Common myeloid progenitor, CD34-positive (primary cell): ENCODE results near the gene PDE2A.

ENCODE experiments used
- CTCF ChIA-PET: fragments of 350-600 bp; sonication (Branson Sonifier 250); formaldehyde crosslinking; loops from one replicate; lab custom pipeline; 2021; ENCODE audit warnings: antibody characterized with exemption; lab: Charles Lee
- POLR2A ChIA-PET: fragments of 350-600 bp; sonication (Branson Sonifier 250); formaldehyde crosslinking; loops from one replicate; lab custom pipeline; 2021; ENCODE audit warnings: antibody characterized with exemption; lab: Charles Lee
- DNase-seq, 3 donors: peaks; one replicate each; pipeline versions ENCODE4 v3.0.0 to v3.0.0-alpha.2; 2013
- H3K27ac ChIP-seq, 2 experiments: 1 replicate in 1 of 2; 2 replicates in 1 of 2; pipeline ENCODE4 v1.7.0; 2013; ENCODE audit warnings: inconsistent platforms in 2 of 2, low read length in 2 of 2, mild to moderate bottlenecking in 2 of 2, low read depth in 1 of 2, moderate library complexity in 1 of 2; ENCODE audit not compliant: severe bottlenecking in 2 of 2, insufficient read depth in 1 of 2, poor library complexity in 1 of 2
- H3K27me3 ChIP-seq, 5 experiments: replicated peaks in 2 of 5; 1 replicate in 3 of 5; 2 replicates in 2 of 5; pipeline versions ENCODE4 v1.6.1 to v1.7.0; 2013; ENCODE audit warnings: low read length in 4 of 5, mild to moderate bottlenecking in 2 of 5, moderate library complexity in 2 of 5, inconsistent platforms in 1 of 5; ENCODE audit not compliant: insufficient read depth in 5 of 5, control insufficient read depth in 4 of 5
- H3K36me3 ChIP-seq, 4 experiments: 1 replicate in 2 of 4; 2 replicates in 2 of 4; pipeline versions ENCODE4 v1.6.1 to v1.7.0; 2013; ENCODE audit warnings: low read length in 3 of 4, control low read depth in 1 of 4, mild to moderate bottlenecking in 1 of 4; ENCODE audit not compliant: control insufficient read depth in 4 of 4, insufficient read depth in 4 of 4
- H3K4me1 ChIP-seq, 4 experiments: 1 replicate in 3 of 4; 2 replicates in 1 of 4; pipeline versions ENCODE4 v1.6.1 to v1.7.1; 2013; ENCODE audit warnings: low read length in 3 of 4, mild to moderate bottlenecking in 3 of 4, control low read depth in 1 of 4, inconsistent platforms in 1 of 4, moderate library complexity in 1 of 4; ENCODE audit not compliant: control insufficient read depth in 4 of 4, insufficient read depth in 4 of 4; ENCODE audit errors: control extremely low read depth in 1 of 4
- H3K4me3 ChIP-seq, 7 experiments: 1 replicate in 4 of 7; 2 replicates in 3 of 7; pipeline versions ENCODE4 v1.5.1 to v1.7.0; 2013; ENCODE audit warnings: mild to moderate bottlenecking in 7 of 7, low read length in 6 of 7, moderate library complexity in 6 of 7, inconsistent platforms in 2 of 7, low read depth in 2 of 7, control low read depth in 1 of 7; ENCODE audit not compliant: insufficient read depth in 4 of 7, control insufficient read depth in 1 of 7; ENCODE audit errors: extremely low read depth in 1 of 7
- H3K9me3 ChIP-seq, 5 experiments: 1 replicate in 4 of 5; 2 replicates in 1 of 5; pipeline versions ENCODE4 v1.6.1 to v1.7.1; 2013; ENCODE audit warnings: low read length in 4 of 5, mild to moderate bottlenecking in 2 of 5, inconsistent platforms in 1 of 5, low read depth in 1 of 5, moderate library complexity in 1 of 5; ENCODE audit not compliant: control insufficient read depth in 4 of 5, insufficient read depth in 2 of 5; ENCODE audit errors: control extremely low read depth in 1 of 5
- WGBS: methylation state at CpG from one replicate; pipeline ENCODE4 v1.1.5; 2013; ENCODE audit not compliant: insufficient coverage; 5-methylcytosine and 5-hydroxymethylcytosine counted together

The PDE2A gene

GRCh38 chr11:72618803-72619202, 55.4 kb downstream of the PDE2A start:
- no peak overlapping the region for H3K4me3 ChIP-seq
- H3K4me1 ChIP-seq = peaks cover 0 to 17% (median 11%) of the 10 kb centered on the region in 4 experiments
- no peak overlapping the region for H3K27ac ChIP-seq
- ChIA-PET CTCF (no interaction called here), POLR2A (no interaction called here)
- DNase-seq = no peak
- H3K27me3 ChIP-seq = peaks cover 0 to 19% (median 4%) of the 10 kb centered on the region in 5 experiments
- no peaks in the 10 kb centered on the region for H3K36me3 ChIP-seq
- WGBS = no CpG with 5 or more reads among the region's 8 CpGs
- no peaks in the 10 kb centered on the region for H3K9me3 ChIP-seq

DNA sequence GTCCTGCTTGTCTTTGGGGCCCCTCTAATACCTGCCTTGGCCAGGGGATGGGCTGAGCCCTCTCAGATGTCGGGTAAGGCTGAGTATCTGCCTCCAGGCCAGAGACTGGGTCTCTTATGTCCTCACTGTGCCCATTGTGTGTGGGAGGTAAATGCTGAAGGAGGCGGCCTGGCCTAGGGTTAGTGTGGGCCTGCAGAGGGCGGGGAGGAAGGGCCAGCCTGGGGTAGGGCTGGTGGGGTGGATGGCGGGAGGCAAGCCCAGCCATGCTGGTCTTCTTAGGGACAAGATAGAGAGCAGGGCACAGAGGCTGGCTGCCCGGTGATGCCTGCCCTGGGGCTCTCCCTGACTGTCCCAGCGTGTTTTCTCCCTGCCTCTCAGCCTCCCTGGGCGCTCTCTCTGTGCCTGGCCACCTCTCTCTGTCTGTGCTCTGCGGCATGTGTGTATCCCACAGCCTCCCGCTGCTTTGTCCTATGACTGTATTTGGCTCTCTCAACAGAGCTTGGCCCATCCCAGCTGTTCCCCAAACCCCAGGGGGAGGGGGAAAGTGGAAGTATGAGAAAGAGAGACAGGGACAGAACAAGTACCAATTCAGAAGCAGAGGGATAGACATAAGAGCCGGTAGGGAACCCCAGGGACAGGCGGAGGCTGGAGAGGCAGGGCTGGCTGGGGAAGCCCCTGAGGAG, 57.0 kb downstream of the PDE2A start:
- peaks cover 0 to 19% (median 4%) of the 10 kb centered on the region in 5 experiments for H3K27me3 ChIP-seq
- DNase-seq = no peak
- H3K36me3 ChIP-seq = no peaks in the 10 kb centered on the region
- H3K4me3 ChIP-seq = no peak overlapping the region
- WGBS = 97% methylated on average over 7 of the region's 11 CpGs
- H3K27ac ChIP-seq = no peak overlapping the region
- peaks cover 0 to 30% (median 22%) of the 10 kb centered on the region in 4 experiments for H3K4me1 ChIP-seq
- CTCF ChIA-PET = interaction anchor here (1.5 to 3.4 kb wide), 2 partner anchors 19 kb away, joined by 5 to 13 read pairs; no protein-coding TSS in a partner anchor
- H3K9me3 ChIP-seq = no peaks in the 10 kb centered on the region
- POLR2A ChIA-PET = no interaction called here

DNA sequence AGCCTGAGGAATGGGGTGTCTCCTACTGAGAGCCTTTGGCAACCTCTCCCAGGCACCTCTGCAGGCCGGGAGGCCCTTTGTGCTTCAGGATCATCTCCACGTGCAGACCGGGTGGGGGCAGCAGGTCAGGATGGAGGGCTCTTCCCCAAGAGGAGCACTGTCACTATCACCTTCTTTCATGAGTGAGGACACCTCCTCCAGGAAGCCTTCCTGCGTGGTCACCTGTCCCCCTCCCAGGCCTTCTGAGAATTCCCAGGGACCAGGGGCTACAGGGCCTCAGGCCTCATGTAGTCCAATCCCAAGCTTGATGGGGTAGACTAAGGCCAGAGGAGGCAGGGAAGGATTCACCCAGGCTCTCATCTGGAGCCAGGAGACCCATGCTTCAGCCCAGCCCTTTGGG, 57.6 kb downstream of the PDE2A start:
- H3K9me3 ChIP-seq = no peaks in the 10 kb centered on the region
- CTCF ChIA-PET = interaction anchor here (1.5 to 3.4 kb wide), 3 partner anchors 13 to 20 kb away, joined by 5 to 13 read pairs (median 5); no protein-coding TSS in a partner anchor
- no peak overlapping the region for H3K27ac ChIP-seq
- 96% methylated on average over 4 of the region's 4 CpGs for WGBS
- H3K36me3 ChIP-seq = no peaks in the 10 kb centered on the region
- POLR2A ChIA-PET = no interaction called here
- H3K27me3 ChIP-seq = peaks cover 0 to 19% (median 6%) of the 10 kb centered on the region in 5 experiments
- peaks cover 0 to 35% (median 28%) of the 10 kb centered on the region in 4 experiments for H3K4me1 ChIP-seq
- no peak overlapping the region for H3K4me3 ChIP-seq
- no peak for DNase-seq

DNA sequence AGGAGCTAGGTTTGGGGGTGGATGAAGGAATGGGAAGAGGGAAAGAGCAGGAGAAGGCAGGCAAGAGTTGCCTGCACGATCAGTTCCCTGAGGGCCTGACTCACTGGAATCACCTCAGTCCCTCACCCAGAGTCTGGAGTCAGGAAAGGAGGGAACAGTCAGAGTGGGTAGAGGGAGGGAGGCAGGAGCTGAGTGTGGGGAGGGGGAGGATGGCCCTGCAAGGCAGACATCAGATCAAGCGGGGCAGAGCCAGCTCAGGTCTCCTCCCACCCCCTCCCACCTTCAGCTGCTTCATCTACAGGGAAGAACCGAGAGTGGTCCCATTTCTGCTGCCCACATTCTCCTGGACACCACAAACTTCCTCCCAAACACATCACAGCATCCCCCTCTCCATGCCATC, 58.9 kb downstream of the PDE2A start:
- no peak for DNase-seq
- ChIA-PET CTCF (interaction anchor here (0.6 to 3.4 kb wide), 8 partner anchors 14 to 366 kb away, joined by 3 to 13 read pairs (median 5); no protein-coding TSS in a partner anchor), POLR2A (no interaction called here)
- Histone ChIP-seq H3K4me1 (peaks cover 0 to 32% (median 26%) of the 10 kb centered on the region in 4 experiments), H3K9me3 (no peaks in the 10 kb centered on the region), H3K36me3 (no peaks in the 10 kb centered on the region), H3K27ac (no peak overlapping the region), H3K4me3 (no peak overlapping the region), H3K27me3 (peaks cover 0 to 28% (median 9%) of the 10 kb centered on the region in 5 experiments)
- 100% methylated on average over 1 of the region's 3 CpGs for WGBS

- no peak for DNase-seq
- peaks cover 0 to 31% (median 9%) of the 10 kb centered on the region in 5 experiments for H3K27me3 ChIP-seq
- CTCF ChIA-PET = interaction anchor here (0.6 to 3.4 kb wide), 7 partner anchors 16 to 365 kb away, joined by 3 to 13 read pairs (median 3); no protein-coding TSS in a partner anchor
- H3K9me3 ChIP-seq = no peaks in the 10 kb centered on the region
- H3K27ac ChIP-seq = no peak overlapping the region
- H3K36me3 ChIP-seq = no peaks in the 10 kb centered on the region
- WGBS = 35% methylated on average over 6 of the region's 6 CpGs
- POLR2A ChIA-PET = no interaction called here
- H3K4me1 ChIP-seq = peaks cover 0 to 32% (median 26%) of the 10 kb centered on the region in 4 experiments
- no peak overlapping the region for H3K4me3 ChIP-seq
Measured at GRCh38 chr11:72614381-72614780, 59.8 kb downstream of the PDE2A start.

DNA sequence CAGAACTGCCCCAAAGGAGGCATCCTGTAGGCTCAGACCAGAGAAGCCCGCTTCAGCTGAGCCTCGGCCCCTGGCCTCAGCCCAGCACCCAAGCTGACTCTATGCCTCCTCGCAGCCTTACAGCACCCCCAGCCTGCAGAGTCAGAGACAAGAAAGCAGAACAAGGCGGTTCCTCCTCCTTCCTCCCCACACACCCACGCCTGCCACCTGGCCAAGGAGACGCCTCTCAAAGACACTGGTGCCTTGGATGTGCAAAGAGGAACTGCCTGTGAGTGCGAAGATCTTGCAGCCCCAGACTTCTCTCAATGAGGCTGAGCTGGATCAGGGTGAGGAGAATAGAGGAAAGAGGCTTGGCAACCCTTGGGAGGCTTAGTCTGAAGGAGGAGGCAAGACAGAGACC, 60.2 kb downstream of the PDE2A start:
- ChIA-PET CTCF (interaction anchor here (1.0 to 3.4 kb wide), 6 partner anchors 15 to 27 kb away, joined by 3 to 13 read pairs (median 4); no protein-coding TSS in a partner anchor), POLR2A (no interaction called here)
- peaks cover 0 to 32% (median 26%) of the 10 kb centered on the region in 4 experiments for H3K4me1 ChIP-seq
- no peak overlapping the region for H3K27ac ChIP-seq
- DNase-seq = peak; percentile 64 to 94 (median 93)
- no peaks in the 10 kb centered on the region for H3K36me3 ChIP-seq
- peaks cover 0 to 31% (median 9%) of the 10 kb centered on the region in 5 experiments for H3K27me3 ChIP-seq
- no peaks in the 10 kb centered on the region for H3K9me3 ChIP-seq
- H3K4me3 ChIP-seq = no peak overlapping the region
- 33% methylated on average over 4 of the region's 7 CpGs for WGBS

- Histone ChIP-seq H3K4me1 (peaks cover 0 to 32% (median 26%) of the 10 kb centered on the region in 4 experiments), H3K36me3 (no peaks in the 10 kb centered on the region), H3K27me3 (peaks cover 0 to 31% (median 9%) of the 10 kb centered on the region in 5 experiments), H3K9me3 (no peaks in the 10 kb centered on the region), H3K27ac (no peak overlapping the region), H3K4me3 (no peak overlapping the region)
- 69% methylated on average over 8 of the region's 10 CpGs for WGBS
- no peak for DNase-seq
- POLR2A ChIA-PET = no interaction called here
- CTCF ChIA-PET = interaction anchor here (1.0 to 3.4 kb wide), 5 partner anchors 15 to 27 kb away, joined by 3 to 13 read pairs (median 3); no protein-coding TSS in a partner anchor
Measured at GRCh38 chr11:72613450-72613849, 60.8 kb downstream of the PDE2A start.
